Activated CD8-positive, alpha-beta memory T cell treated with anti-CD3 and anti-CD28 coated beads for 36 hours (primary cell): ENCODE data around the gene CDK3. TPM values are rescaled to one million over a fixed set of nuclear protein-coding genes. Genes with fewer than 3 reads are reported as not detected.
"Not testable (repeated sequence)": the region's sequence is repeated elsewhere in the genome, so short reads cannot be mapped to it uniquely, and the experiment has no call there.

Source experiments
- CTCF ChIA-PET: fragments of 350-600 bp; sonication (Branson Sonifier 250); formaldehyde crosslinking; loops from one replicate; lab custom pipeline; 2021; ENCODE audit warnings: antibody characterized with exemption; lab: Charles Lee
- POLR2A ChIA-PET: fragments of 350-600 bp; sonication (Branson Sonifier 250); formaldehyde crosslinking; loops from one replicate; lab custom pipeline; 2021; ENCODE audit warnings: antibody characterized with exemption; lab: Charles Lee
- total RNA-seq, 2 experiments: library from RNA; stranded (reverse); gene quantifications; one replicate each; pipeline ENCODE4 v1.2.3, GENCODE V29; 2021

CDK3 gene
- 1 to 10 TPM; 4.1 to 5.1 TPM for total RNA-seq

GRCh38 chr17:76000755-76001521, at the start of gene CDK3:
Gene CDK3 (plus strand): TSS chr17:76000855. CDS start chr17:76001426, 571 bp downstream.
- CTCF ChIA-PET, result interaction anchor here (0.5 to 7.1 kb wide), 8 partner anchors 9 to 95 kb away, joined by 3 to 59 read pairs (median 6); partner anchors contain the start of gene MRPL38

GRCh38 chr17:75950855-75951554, 49.6 kb upstream of the CDK3 start:
- POLR2A ChIA-PET, result no interaction called here
- CTCF ChIA-PET, result interaction anchor here (0.7 kb wide), 1 partner anchor 15 kb away, joined by 3 read pairs; no protein-coding TSS in a partner anchor

More at GRCh38 chr17:76000755-76001521, at the start of gene CDK3:
- POLR2A ChIA-PET, result no interaction called here

- CTCF ChIA-PET, result interaction anchor here (0.9 kb wide), 1 partner anchor 326 kb away, joined by 3 read pairs; no protein-coding TSS in a partner anchor
- POLR2A ChIA-PET, result no interaction called here
Measured at GRCh38 chr17:75959051-75959838, 41.4 kb upstream of the CDK3 start.

- CTCF ChIA-PET, result interaction anchor here (0.9 kb wide), 2 partner anchors 42 to 327 kb away, joined by 3 read pairs; no protein-coding TSS in a partner anchor
- POLR2A ChIA-PET, result no interaction called here
Measured at GRCh38 chr17:75959839-75960511, 40.7 kb upstream of the CDK3 start.

GRCh38 chr17:75965468-75965867, 35.2 kb upstream of the CDK3 start:
- POLR2A ChIA-PET, result interaction anchor here (0.6 kb wide), 2 partner anchors 11 to 1751 kb away, joined by 3 to 4 read pairs; no protein-coding TSS in a partner anchor
- CTCF ChIA-PET, result interaction anchor here (0.6 to 0.7 kb wide), 3 partner anchors 13 to 211 kb away, joined by 3 read pairs; no protein-coding TSS in a partner anchor

DNA sequence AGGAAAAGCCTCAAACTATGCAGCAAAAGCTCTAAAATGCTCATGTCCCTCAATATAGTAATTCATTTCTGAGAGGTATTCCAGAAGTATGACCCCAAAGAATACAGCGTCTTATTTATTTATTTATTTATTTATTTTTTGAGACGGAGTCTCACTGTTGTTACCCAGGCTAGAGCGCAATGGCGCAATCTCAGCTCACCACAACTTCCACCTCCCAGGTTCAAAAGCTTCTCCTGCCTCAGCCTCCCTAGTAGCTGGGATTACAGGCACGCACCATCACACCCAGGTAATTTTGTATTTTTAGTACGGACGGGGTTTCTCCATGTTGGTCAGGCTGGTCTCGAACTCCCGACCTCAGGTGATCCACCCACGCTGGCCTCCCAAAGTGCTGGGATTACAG, 31.6 kb upstream of the CDK3 start:
- POLR2A ChIA-PET, result interaction anchor here (0.6 kb wide), 1 partner anchor 33 kb away, joined by 4 read pairs; no protein-coding TSS in a partner anchor
- CTCF ChIA-PET, result not testable (repeated sequence)

GRCh38 chr17:75970011-75970523, 30.6 kb upstream of the CDK3 start:
- POLR2A ChIA-PET, result no interaction called here
- CTCF ChIA-PET, result no interaction called here

- ChIA-PET CTCF (no interaction called here), POLR2A (no interaction called here)
Measured at GRCh38 chr17:75970626-75971025, 30.0 kb upstream of the CDK3 start.

GRCh38 chr17:75975187-75975586, 25.5 kb upstream of the CDK3 start:
- CTCF ChIA-PET, result interaction anchor here (0.7 kb wide), 1 partner anchor 14 kb away, joined by 4 read pairs; no protein-coding TSS in a partner anchor
- POLR2A ChIA-PET, result interaction anchor here (0.7 kb wide), 1 partner anchor 14 kb away, joined by 3 read pairs; no protein-coding TSS in a partner anchor

GRCh38 chr17:75975757-75976174, 24.9 kb upstream of the CDK3 start:
- POLR2A ChIA-PET, result interaction anchor here (0.6 to 0.7 kb wide), 2 partner anchors 15 to 380 kb away, joined by 3 to 5 read pairs; no protein-coding TSS in a partner anchor
- CTCF ChIA-PET, result interaction anchor here (0.7 kb wide), 1 partner anchor 15 kb away, joined by 4 read pairs; no protein-coding TSS in a partner anchor

- CTCF ChIA-PET, result interaction anchor here (0.8 to 0.9 kb wide), 2 partner anchors 71 to 293 kb away, joined by 3 to 5 read pairs; no protein-coding TSS in a partner anchor
- POLR2A ChIA-PET, result interaction anchor here (0.6 kb wide), 1 partner anchor 379 kb away, joined by 5 read pairs; no protein-coding TSS in a partner anchor
Measured at GRCh38 chr17:75976175-75976848, 24.3 kb upstream of the CDK3 start.

GRCh38 chr17:75978938-75979704, 21.5 kb upstream of the CDK3 start, which contains the start of the genes ACOX1 and TEN1:
Gene ACOX1 (minus strand): TSS chr17:75979166. CDS start chr17:75979073, 93 bp downstream.
Gene TEN1 (plus strand): TSS chr17:75979240. CDS start chr17:75986193, 6,953 bp downstream.
- POLR2A ChIA-PET, result interaction anchor here (0.6 kb wide), 1 partner anchor 519 kb away, joined by 5 read pairs; no protein-coding TSS in a partner anchor
- CTCF ChIA-PET, result interaction anchor here (0.6 kb wide), 1 partner anchor 14 kb away, joined by 3 read pairs; no protein-coding TSS in a partner anchor

- CTCF ChIA-PET, result interaction anchor here (0.7 to 1.9 kb wide), 2 partner anchors 59 to 74 kb away, joined by 3 to 5 read pairs; no protein-coding TSS in a partner anchor
- POLR2A ChIA-PET, result interaction anchor here (0.7 kb wide), 2 partner anchors 8 to 62 kb away, joined by 3 read pairs; no protein-coding TSS in a partner anchor
Measured at GRCh38 chr17:75979705-75980187, 20.9 kb upstream of the CDK3 start.

DNA sequence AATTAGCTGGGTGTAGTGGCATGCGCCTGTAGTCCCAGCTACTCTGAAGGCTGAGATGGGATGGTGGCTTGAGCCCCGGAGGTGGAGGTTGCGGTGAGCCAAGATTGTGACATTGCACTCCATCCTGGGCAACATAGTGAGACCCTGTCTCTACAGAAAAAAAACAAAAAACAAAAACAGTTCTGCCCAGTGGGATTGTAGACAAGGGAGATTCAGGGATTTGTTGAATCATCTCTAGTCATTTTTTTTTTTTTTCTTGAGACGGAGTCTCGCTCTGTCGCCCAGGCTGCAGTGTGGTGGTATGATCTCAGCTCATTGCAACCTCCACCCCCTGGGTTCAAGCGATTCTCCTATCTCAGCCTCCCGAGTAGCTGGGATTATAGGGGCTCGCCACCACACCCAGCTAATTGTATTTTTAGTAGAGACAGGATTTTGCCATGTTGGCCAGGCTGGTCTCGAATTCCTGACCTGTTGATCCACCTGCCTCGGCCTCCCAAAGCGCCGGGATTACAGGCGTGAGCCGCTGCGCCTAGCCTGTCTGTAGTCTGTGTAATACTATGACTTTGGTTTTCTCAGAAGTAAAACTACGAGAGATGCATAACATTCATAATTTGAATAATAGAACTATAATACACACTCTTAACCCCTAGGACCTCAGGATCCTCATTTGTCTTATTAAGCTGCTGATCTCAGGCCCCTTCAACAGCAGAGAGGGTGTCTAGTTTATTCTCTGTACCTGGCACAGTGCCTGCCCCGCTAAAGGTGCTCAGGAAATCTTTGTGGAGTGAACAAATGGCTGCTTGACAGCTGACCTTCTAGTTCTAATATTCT, 20.3 kb upstream of the CDK3 start:
- ChIA-PET POLR2A (interaction anchor here (0.7 kb wide), 3 partner anchors 9 to 119 kb away, joined by 3 to 4 read pairs (median 3); no protein-coding TSS in a partner anchor), CTCF (interaction anchor here (0.5 to 1.9 kb wide), 4 partner anchors 59 to 235 kb away, joined by 3 to 5 read pairs (median 4); no protein-coding TSS in a partner anchor)
